HG03469 (cell line): Measurements from ENCODE around the gene MYO9B.

Source experiments
- ATAC-seq: cut with Tn5 transposase; IDR thresholded peaks from one replicate; pipeline ENCODE4 v1.9.1; 2021; ENCODE audit warnings: mild to moderate bottlenecking, moderate library complexity, moderate number of reproducible peaks; ENCODE audit not compliant: unreplicated experiment

MYO9B gene

DNA sequence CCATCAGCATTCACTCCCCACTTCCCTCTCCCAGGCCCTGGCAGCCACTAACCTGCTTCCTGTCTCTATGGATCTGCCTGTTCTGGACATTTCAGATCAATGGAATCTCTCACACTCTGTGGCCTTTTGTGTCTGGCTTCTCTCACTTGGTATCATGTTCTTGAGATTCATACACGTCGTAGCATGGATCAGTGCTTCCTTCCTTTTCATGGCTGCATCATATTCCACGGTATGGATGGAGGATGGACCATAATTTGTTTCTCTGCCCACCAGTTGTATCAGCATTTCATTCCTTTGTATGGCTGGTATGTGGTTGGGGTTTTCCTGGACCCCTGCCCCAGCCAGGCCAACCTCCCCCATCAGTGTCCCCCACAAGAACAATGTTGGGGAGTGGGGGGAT, 36.2 kb downstream of the MYO9B start:
- no peak for ATAC-seq

DNA sequence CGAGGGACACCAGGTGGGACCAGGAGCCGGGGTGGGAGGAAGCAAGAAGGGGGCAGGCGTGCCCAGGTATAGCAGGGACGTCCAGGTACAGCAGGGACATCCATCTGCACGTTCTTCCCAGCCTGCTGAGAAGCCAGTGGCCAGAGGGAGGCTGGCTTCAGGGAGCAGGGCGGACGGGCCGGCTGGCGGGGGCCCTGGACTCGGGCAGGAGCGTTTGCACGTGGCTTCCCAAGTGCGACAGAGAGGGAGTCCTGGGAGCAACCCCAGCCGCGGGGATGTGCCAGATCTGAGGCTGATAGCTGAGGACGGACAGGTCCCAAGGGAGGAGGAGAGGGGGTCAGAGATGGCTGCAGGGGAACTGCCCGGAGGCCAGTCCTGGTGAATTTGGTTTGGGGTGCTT, 36.7 kb downstream of the MYO9B start:
- no peak for ATAC-seq

DNA sequence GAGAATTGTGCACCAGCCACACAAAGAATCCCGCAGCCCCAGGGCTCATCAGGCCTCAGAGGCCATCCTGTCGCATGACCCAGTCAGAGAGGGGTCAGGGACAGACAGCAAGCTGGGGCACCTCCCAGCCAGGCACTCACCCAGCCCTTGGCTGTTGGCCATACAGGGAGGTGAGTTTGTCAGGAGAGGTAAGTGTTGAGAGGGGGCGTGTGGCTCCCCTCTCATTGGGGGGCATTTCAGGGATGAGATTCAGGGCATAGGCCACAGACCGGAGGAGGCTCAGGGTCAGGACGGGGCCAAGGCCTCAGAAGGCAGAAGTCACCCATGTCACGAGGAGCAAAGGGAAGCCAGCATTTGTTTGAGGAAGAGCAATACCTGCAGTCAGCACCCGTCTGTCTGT, 37.1 kb downstream of the MYO9B start:
- no peak for ATAC-seq

- no peak for ATAC-seq
Observed at GRCh38 chr19:17113127-17113785, 37.7 kb downstream of the MYO9B start.

- ATAC-seq = no peak
Observed at GRCh38 chr19:17114414-17114831, 38.8 kb downstream of the MYO9B start.

DNA sequence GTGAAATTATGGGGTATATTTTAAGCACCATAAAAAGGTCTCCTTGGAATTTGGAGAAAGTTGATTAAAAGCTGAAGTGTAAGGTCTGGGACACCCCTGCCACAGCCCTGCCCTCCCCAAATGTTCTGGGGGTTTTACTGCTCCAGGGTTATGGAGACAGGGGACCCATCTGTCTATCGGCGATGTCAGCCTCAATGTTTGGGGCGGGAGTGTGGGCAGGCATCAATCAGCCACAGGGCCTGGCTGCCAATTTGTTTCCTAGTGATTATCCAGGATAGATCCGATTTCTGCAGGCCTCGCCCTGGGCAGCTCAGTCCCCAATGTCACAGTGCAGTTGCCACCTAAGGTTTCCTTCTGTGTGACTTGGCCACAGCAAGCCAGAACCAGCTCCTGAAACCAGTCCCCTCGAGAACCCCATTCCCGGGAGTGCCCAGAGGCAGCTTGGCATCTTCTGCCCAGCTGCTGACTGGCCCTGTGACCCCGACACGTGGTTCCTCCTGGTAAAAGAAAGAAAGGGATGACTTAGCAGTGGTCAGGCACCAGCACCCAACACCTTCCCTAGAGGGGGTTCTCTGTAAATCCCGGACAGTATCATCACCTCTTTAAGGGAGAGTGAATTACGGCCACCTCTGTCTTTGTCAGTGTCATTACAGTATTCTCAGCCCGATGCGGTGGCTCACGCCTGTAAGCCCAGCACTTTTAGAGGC, 41.6 kb downstream of the MYO9B start:
- ATAC-seq = no peak

GRCh38 chr19:17118957-17119356, 43.4 kb downstream of the MYO9B start:
- no peak for ATAC-seq

DNA sequence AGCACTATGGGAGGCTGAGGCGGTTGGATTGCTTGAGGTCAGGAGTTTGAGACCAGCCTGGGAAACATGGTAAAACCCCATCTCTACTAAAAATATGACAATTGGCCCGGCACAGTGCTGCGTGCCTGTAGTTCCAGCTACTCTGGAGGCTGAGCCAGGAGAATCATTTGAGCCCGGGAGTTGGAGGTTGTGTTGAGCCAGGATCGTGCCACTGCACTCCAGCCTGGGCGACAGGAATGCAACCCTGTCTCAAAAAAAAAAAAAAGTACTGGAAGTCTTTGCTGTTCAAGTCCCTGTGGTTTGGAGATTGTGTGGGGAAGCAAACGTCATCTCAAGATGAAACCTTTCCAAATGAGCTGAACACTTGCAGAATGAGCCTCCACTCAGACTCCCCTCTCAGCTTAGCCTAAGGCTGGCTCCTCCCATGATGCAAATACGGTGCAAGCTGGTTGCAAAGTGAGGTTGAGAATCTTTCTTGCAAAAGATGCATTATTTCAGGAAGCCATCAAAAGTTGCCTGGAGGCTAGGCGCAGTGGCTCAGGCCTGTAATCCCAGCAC, 46.2 kb downstream of the MYO9B start:
- ATAC-seq = no peak

DNA sequence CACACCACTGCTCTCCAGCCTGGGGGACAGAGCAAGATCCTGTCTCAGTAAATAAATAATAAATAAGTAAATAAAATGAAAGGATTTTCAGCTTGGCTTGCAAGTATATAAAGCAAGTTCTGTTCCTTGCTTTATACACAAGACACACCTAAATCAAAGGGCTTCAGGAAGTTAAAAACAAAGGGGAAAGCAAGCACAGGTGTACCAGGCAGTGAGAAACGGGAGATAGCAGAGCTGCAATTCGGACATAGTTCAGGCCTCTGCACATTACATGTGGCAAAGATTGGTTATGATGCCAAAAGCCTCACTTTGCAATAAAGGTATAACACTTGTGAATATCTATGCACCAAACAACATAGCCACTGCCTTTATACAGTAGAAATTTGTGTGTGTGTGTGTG, 47.5 kb downstream of the MYO9B start:
- ATAC-seq = no peak

DNA sequence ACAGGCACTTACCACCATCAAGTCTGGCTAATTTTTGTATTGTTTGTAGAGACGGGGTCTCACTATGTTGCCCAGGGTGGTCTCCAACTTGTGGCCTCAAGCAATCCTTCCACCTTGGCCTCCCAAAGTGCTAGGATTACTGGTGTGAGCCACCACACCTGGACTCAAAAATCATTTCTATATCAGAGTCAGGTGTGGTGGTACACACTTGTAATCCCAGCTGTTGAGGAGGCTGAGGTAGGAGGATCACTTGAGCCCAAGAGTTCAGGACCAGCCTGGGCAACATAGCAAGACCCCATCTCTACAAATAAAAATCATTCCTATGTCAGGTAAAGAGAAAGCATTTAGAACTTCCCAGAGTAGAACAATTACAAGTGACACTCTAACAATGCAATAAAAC, 48.4 kb downstream of the MYO9B start:
- ATAC-seq = no peak

- no peak for ATAC-seq
Observed at GRCh38 chr19:17125062-17125727, 49.6 kb downstream of the MYO9B start.

DNA sequence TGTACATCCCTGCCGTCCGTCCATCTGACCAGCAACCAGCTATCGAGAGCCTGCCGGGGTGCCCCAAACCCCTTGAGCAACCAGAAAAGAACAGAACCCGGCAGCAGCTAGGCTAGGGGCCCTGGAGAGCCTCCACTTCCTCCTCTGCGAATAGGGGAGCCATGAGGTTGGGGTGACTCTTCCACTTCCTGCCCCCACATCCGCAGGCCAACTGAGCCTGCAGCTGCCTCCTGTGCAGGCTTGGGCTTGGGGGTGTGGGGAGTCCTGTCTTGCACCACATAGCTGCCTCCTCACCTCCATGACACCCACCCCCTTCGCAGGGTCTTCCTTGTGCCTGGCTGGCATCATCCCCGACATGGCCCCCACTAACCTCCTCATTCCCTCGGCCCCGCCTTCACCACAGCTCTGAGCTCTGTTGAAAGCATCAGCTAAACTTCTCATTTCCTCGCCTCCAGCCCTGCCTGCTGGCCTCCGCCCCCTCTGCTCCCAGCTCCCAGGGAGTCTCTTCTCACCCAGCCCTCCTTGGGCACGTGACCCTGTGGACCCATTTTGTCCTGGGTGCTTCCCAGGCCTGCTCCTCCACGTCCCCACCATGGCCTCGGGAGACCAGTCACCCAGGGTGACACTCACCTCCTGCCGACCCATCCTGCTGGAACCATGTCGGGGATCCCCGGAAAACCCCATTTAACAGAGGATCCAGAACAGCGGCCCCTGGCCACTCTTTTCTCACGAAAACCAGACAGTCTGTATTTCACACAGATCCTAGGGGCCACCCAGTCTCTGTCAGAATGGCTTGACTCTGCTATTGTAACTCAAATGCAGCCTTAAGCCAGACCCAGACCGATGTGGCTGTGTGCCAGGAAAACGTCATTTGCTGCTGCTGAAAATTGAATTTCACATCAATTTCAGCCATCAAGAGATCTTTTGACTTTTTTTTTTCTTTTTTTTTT, 50.4 kb downstream of the MYO9B start:
- no peak for ATAC-seq

DNA sequence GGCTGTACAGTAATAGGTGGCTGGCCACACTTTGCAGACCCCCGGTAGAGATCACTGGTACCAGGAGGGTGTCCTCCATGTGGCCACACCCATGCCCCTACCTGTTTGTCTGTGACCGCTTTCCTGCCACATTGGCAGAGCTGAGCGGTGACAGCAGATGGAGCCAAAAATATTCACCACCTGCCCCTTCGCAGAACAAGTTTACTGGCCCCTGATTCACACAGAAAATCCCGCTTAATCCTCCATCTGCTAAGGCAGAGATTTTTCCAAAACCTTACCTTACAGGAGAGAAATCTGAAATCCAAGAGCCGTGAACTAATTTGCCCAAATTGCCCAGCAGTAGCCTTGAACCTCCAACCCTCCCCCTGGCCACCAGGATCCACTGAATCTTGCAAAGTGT, 52.1 kb downstream of the MYO9B start:
- no peak for ATAC-seq

DNA sequence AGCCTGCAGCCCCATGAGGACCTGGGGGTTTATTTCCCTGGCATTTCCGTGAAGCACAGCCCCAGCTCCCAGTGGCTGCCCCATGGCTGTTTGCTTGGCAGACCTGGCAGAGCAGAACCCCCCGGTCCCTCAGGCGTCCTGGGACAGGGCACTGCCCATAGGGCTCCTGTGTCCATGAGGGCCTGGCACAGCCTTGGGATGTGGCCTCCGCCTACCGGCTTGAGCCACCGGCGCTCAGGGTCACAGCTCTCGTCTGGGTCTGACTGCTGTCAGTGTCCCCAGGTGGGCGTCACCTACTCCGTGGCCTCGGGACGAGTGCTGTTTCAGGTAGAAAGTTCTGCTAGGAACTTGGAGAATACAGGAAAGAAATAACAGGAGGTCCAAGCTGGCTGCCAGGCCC, 52.8 kb downstream of the MYO9B start:
- no peak for ATAC-seq

GRCh38 chr19:17128820-17129219, 53.2 kb downstream of the MYO9B start:
- ATAC-seq = no peak

DNA sequence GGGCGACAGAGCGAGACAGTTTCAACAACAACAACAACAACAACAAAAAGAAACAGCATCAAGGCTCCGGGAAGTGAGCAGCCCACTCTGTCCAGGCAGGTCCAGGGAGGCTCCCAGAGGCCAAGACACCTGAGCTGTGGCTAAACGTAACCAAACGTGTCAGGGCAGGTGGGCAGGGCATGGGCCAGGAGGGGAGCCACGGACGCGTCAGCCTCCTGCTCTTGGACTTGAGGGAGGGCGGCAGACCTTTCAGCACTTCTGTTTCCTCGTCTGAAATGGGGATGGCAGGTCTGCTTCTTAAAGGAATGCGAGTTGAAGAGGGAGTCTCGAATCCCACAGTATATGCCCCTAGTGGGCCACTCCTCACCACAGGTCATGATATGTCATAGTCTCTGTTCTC, 53.8 kb downstream of the MYO9B start:
- ATAC-seq = no peak

DNA sequence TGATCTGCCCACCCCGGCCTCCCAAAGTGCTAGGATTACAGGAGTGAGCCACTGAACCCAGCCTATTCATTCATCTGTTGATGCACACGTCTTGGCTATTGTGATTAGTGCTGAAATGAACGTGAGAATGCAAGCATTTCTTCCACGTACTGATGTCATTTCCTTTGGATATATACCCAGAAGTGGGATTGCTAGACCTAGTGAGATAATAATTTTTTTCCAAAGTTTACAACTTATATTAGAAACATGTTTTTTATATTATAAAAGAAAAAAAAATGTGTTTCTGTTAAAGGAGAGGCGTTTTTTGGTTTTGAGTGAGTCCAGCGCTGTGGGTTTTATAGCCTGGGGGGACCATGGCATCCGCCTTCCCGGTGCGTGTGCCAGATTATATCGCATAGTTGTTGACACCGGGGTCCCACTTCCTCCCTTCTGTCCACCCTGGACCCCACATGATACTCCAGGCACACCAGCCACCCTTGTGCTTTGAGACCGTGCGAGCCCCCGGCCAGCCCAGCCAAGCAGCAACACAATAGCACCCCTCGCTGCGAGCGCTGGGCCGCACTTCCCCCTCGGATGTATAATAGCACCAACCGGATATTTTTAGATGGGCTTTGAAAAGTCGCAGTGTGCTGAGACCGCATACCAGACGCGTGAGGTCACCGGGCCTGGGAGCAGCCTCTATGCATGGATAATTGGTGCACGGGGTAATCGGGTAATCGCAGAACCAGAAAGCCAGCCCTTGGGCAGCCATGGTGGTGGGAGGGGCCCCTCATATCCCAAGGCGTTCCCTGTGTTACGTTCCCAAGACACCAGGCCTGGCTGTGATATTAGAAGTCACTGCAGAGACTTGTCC, 59.6 kb downstream of the MYO9B start:
- ATAC-seq = peak; percentile 49

DNA sequence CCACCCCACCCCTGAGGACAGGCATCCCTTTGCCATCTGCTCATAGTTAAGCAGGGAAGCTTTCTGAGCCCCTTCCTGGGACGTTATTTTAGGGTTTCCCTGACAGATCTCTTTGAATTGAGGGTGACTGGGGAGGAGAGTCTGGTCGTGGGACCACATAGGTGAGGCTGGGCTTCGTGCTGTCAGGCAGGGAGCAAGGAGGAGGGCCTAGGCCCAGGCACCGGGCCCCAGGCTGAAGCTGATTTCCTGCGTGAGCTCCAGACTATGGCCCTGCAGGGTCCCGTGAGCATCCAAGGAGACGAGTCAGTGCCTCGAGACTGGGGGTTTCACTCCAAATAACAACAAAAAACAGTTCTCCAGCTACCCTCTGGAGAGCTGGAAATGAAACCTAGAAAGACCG, 60.4 kb downstream of the MYO9B start:
- peak; percentile 18 for ATAC-seq

GRCh38 chr19:17136617-17137016, 61.0 kb downstream of the MYO9B start:
- ATAC-seq = no peak

- no peak for ATAC-seq
Observed at GRCh38 chr19:17137417-17137816, 61.8 kb downstream of the MYO9B start.
